Myocyte (in vitro differentiated cells): Measurements from ENCODE around the gene SRGAP1. TPM values are rescaled to one million over a fixed set of nuclear protein-coding genes. Genes with fewer than 3 reads are reported as not detected.

Source experiments
- DNase-seq: peaks from one replicate; pipeline ENCODE4 v3.0.0-alpha.2; 2012; ENCODE audit warnings: low read depth
- total RNA-seq: library from RNA; depleted of rRNA; stranded (reverse); fragments of >200 nt; gene quantifications from 2 replicates; pipeline ENCODE4 v1.2.3, GENCODE V29; 2014

Gene SRGAP1
- total RNA-seq, 1 donor from 2014 or later = 2.1 TPM

GRCh38 chr12:64081008-64081404 is 236.5 kb downstream of the SRGAP1 start:
- DNase-seq = no peak

GRCh38 chr12:64082116-64082515 is 237.6 kb downstream of the SRGAP1 start:
- no peak for DNase-seq

- DNase-seq = peak; percentile 42
Measured at GRCh38 chr12:64082866-64083268, 238.4 kb downstream of the SRGAP1 start.

GRCh38 chr12:64083285-64084210 is 239.0 kb downstream of the SRGAP1 start:
- peak; percentile 93 for DNase-seq

- no peak for DNase-seq
Measured at GRCh38 chr12:64085154-64085553, 240.7 kb downstream of the SRGAP1 start.

GRCh38 chr12:64085996-64086395 is 241.5 kb downstream of the SRGAP1 start:
- DNase-seq = no peak

- DNase-seq = no peak
Measured at GRCh38 chr12:64086946-64087345, 242.4 kb downstream of the SRGAP1 start.

- no peak for DNase-seq
Measured at GRCh38 chr12:64087761-64088160, 243.3 kb downstream of the SRGAP1 start.

- peak; percentile 95 for DNase-seq
Measured at GRCh38 chr12:64088431-64089349, 244.2 kb downstream of the SRGAP1 start.

- no peak for DNase-seq
Measured at GRCh38 chr12:64090047-64090446, 245.5 kb downstream of the SRGAP1 start.

GRCh38 chr12:64091186-64091585 is 246.7 kb downstream of the SRGAP1 start:
- DNase-seq = no peak

GRCh38 chr12:64092507-64093196 is 248.2 kb downstream of the SRGAP1 start:
- DNase-seq = no peak

- no peak for DNase-seq
Measured at GRCh38 chr12:64093689-64094088, 249.2 kb downstream of the SRGAP1 start.

GRCh38 chr12:64097366-64098105 is 253.0 kb downstream of the SRGAP1 start:
- DNase-seq = peak; percentile 39

GRCh38 chr12:64098709-64099354 is 254.3 kb downstream of the SRGAP1 start:
- DNase-seq = peak; percentile 81

GRCh38 chr12:64099397-64099796 is 254.9 kb downstream of the SRGAP1 start:
- DNase-seq = peak; percentile 89

- no peak for DNase-seq
Measured at GRCh38 chr12:64102339-64102738, 257.8 kb downstream of the SRGAP1 start.

- DNase-seq = no peak
Measured at GRCh38 chr12:64103825-64104740, 259.6 kb downstream of the SRGAP1 start.

- no peak for DNase-seq
Measured at GRCh38 chr12:64105026-64105425, 260.5 kb downstream of the SRGAP1 start.
